CD4-positive, alpha-beta T cell treated with Interleukin-15 for 4 hours (primary cell): Measurements from ENCODE around the gene CNTD1.
"Not testable (repeated sequence)": the region's sequence is repeated elsewhere in the genome, so short reads cannot be mapped to it uniquely, and the experiment has no call there.

Source experiments
- DNase-seq: peaks from one replicate; pipeline ENCODE4 v3.0.0-alpha.2; 2020; ENCODE audit warnings: low spot score

CNTD1 gene

DNA sequence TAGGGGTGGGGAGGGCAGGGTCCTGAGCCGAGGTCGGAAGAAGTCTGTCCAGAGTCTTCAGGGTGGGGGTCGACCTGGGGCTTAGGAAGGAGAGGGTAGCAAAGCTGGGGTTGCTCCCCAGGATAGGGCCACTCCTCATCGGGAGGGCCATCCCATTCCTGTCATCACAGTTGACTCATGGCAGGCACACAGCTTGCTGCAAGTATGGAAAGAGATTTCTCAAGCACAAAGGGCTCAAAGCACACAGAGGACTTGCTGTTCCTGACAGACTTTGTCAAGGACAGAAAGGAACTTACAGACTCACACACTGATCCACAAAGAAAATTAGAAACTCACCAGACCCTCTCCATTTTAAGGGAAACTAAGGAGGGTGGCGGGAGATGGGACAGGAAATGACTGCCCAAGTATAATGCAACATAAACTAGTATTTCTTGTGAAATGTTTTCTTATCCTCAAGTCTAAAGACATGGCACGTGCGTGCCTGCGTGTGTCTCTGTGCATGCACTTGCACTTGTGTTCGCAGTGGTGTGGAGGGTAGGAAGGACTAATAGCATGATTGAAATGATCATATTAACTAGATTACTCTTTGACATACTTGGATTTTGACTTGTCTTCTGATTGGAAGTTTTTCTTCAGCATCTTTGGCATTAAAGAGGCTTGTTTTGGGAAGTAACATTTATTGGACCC, 48.1 kb downstream of the CNTD1 start:
- DNase-seq = no peak

GRCh38 chr17:42848093-42848492, 49.4 kb downstream of the CNTD1 start:
- no peak for DNase-seq

DNA sequence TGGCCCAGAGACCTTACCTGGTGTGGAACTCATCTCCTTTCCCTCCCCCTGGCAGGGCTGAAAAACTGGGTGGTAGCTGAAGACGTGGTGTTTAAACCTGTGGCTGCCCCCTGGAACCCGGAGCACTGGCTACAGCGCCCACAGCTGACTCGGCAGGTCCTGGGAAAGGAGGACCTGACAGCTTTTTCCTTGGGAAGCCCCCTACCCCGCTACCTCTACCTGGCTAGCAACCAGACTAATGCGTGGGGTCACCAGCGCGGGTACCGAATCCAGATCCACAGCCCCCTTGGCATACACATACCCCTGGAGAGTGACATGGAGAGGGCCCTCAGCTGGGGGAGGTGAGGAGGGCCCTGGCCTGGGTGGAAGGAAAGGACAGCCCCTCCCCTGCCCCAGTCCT, 50.4 kb downstream of the CNTD1 start:
- DNase-seq = no peak

GRCh38 chr17:42849451-42850181, 51.0 kb downstream of the CNTD1 start:
- DNase-seq = no peak

DNA sequence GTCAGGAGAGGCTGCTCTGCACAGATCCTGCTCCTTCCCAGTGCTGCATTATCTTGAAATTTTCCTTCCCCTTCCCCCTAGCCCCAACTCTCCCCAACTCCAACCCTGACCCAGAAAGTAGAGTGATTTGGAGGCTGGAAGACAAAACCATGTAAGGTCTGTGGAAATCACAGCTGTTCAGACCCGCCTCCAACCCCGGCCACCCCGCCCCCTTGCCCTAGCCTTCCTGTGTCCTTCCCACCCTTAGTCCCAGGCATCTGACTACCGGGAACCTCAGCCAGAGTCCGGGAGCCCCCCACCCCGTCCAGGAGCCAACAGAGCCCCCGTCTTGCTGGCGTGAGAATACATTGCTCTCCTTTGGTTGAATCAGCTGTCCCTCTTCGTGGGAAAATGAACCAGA, 52.3 kb downstream of the CNTD1 start, which contains the start of gene AOC3:
TSS of gene AOC3 (plus strand) at position 246 of the 400 bp plus-strand sequence. CDS start at position 391, 145 bp downstream.
- DNase-seq = no peak

DNA sequence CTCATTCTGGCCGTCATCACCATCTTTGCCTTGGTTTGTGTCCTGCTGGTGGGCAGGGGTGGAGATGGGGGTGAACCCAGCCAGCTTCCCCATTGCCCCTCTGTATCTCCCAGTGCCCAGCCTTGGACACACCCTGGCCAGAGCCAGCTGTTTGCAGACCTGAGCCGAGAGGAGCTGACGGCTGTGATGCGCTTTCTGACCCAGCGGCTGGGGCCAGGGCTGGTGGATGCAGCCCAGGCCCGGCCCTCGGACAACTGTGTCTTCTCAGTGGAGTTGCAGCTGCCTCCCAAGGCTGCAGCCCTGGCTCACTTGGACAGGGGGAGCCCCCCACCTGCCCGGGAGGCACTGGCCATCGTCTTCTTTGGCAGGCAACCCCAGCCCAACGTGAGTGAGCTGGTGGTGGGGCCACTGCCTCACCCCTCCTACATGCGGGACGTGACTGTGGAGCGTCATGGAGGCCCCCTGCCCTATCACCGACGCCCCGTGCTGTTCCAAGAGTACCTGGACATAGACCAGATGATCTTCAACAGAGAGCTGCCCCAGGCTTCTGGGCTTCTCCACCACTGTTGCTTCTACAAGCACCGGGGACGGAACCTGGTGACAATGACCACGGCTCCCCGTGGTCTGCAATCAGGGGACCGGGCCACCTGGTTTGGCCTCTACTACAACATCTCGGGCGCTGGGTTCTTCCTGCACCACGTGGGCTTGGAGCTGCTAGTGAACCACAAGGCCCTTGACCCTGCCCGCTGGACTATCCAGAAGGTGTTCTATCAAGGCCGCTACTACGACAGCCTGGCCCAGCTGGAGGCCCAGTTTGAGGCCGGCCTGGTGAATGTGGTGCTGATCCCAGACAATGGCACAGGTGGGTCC, 52.9 kb downstream of the CNTD1 start:
- not testable (repeated sequence) for DNase-seq

DNA sequence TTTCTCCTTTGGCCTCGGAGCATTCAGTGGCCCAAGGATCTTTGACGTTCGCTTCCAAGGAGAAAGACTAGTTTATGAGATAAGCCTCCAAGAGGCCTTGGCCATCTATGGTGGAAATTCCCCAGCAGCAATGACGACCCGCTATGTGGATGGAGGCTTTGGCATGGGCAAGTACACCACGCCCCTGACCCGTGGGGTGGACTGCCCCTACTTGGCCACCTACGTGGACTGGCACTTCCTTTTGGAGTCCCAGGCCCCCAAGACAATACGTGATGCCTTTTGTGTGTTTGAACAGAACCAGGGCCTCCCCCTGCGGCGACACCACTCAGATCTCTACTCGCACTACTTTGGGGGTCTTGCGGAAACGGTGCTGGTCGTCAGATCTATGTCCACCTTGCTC, 53.7 kb downstream of the CNTD1 start:
- no peak for DNase-seq

- no peak for DNase-seq
Observed at GRCh38 chr17:42853004-42853403, 54.3 kb downstream of the CNTD1 start.

GRCh38 chr17:42853597-42853967, 54.9 kb downstream of the CNTD1 start:
- DNase-seq = no peak

- no peak for DNase-seq
Observed at GRCh38 chr17:42853968-42854790, 55.5 kb downstream of the CNTD1 start.

DNA sequence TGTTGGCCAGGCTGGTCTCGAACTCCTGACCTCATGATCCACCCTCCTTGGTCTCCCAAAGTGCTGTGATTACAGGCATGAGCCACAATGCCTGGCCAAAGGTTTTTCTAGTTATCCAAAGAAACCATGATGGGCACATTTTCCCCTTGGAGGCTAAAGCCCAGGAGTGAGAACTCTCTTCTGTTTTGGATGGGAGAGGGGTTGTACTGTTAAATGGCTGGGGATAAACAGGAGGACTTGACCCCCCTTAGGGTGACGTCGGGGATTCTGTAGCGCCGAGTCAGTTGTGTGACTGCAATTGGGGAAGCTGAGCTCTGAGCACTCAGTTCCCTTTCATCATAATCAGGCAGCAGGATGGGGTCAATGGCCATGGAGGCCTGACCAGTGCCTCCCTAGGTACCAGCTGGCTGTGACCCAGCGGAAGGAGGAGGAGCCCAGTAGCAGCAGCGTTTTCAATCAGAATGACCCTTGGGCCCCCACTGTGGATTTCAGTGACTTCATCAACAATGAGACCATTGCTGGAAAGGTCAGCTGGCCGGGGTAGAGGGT, 56.5 kb downstream of the CNTD1 start:
- no peak for DNase-seq

DNA sequence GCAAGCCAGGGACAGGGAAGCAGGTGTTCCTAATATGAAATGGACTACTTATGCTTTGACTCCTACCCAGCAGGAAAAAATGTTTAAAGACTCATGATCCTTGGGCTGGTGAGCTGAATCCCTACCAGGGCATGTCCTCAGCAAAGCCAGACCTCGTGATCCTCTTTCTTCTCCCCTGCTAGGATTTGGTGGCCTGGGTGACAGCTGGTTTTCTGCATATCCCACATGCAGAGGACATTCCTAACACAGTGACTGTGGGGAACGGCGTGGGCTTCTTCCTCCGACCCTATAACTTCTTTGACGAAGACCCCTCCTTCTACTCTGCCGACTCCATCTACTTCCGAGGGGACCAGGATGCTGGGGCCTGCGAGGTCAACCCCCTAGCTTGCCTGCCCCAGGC, 57.4 kb downstream of the CNTD1 start:
- not testable (repeated sequence) for DNase-seq

DNA sequence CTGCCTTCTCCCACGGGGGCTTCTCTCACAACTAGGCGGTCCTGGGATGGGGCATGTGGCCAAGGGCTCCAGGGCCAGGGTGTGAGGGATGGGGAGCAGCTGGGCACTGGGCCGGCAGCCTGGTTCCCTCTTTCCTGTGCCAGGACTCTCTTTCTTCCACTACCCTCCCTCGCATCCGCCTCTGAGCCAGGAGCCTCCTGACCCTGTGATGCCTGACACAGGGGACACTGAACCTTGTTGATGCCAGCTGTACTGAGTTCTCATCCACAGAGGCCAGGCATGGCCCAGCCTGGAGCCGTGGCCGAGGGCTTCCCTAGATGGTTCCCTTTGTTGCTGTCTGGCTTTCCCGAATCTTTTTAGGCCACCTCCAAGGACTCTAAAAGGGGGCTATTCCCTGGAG, 57.9 kb downstream of the CNTD1 start:
- DNase-seq = not testable (repeated sequence)

DNA sequence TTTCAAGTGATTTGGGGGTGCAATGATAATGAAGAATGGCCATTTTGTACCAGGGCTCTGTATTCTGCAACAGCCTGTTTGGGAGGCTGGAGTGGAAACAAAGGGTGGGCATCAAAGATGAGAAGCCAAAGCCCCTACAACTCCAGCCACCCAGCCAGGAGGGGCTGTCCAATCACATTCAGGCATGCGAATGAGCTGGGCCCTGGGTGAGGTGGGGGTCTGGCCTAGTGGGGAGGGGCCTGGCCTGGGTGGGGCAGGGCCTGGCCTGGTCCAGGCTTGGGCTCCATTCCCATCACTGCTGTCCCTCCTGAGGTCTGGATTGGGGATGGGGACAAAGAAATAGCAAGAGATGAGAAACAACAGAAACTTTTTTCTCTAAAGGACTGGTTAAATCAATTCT, 58.7 kb downstream of the CNTD1 start:
- DNase-seq = no peak
